A549 (cell line): ENCODE data around the gene KCTD1. TPM values are rescaled to one million over a fixed set of nuclear protein-coding genes. Genes with fewer than 3 reads are reported as not detected.

Source experiments
- ATAC-seq, 2 experiments: fragments of 200-7000 bp in 1 of 2; fragments of >200 bp in 1 of 2; cut with Nextera tagmentation in 1 of 2; cut with Tn5 transposase in 1 of 2; 3 replicates each; pipeline versions ENCODE4 v1.8.0 to v1.9.1; 2018 to 2020; ENCODE audit warnings: mild to moderate bottlenecking in 1 of 2, moderate library complexity in 1 of 2
- CTCF ChIA-PET: fragments of 300-600 bp; sonication (Branson Sonifier 250); formaldehyde crosslinking; extraction: SDS; loops from one replicate; lab custom pipeline; 2021; ENCODE audit warnings: antibody characterized with exemption, inconsistent platforms; lab: Yijun Ruan, JAX
- POLR2A ChIA-PET: fragments of 350-600 bp; formaldehyde crosslinking; extraction: SDS; loops from one replicate; lab custom pipeline; 2021; ENCODE audit warnings: antibody characterized with exemption, inconsistent platforms; lab: Yijun Ruan, JAX
- DNase-seq, 2 experiments: peaks; one replicate each; pipeline versions ENCODE4 v3.0.0 to v3.0.0-alpha.2; 2011 to 2016; ENCODE audit warnings: low read depth in 1 of 2, low spot score in 1 of 2
- FAIRE-seq: peaks from 2 replicates; lab custom pipeline; 2011; peaks lifted over from hg19 to GRCh38; lab: Jason Lieb, UNC
- H3K27ac ChIP-seq, 2 experiments: fragments of >200 bp; sonication (Bioruptor Twin); formaldehyde crosslinking; 3 replicates each; pipeline ENCODE4 v1.5.1; 2016 to 2017
- H3K4me1 ChIP-seq: fragments of >200 bp; sonication (Bioruptor Twin); formaldehyde crosslinking; 3 replicates; pipeline ENCODE4 v1.6.1; 2016
- H3K4me2 ChIP-seq: fragments of >200 bp; sonication (Bioruptor Twin); formaldehyde crosslinking; 3 replicates; pipeline ENCODE4 v1.6.1; 2016
- H3K4me3 ChIP-seq: fragments of >200 bp; sonication (Bioruptor Twin); formaldehyde crosslinking; 3 replicates; pipeline ENCODE4 v1.5.1; 2016
- H3K9me3 ChIP-seq: fragments of >200 bp; sonication (Bioruptor Twin); formaldehyde crosslinking; 3 replicates; pipeline ENCODE4 v1.6.1; 2016
- CBX8 ChIP-seq: fragments of 200-600 bp; sonication (generic); IDR thresholded peaks from 2 replicates; pipeline ENCODE4 v1.6.1; 2016
- CEBPB ChIP-seq, 2 experiments: fragments of >200 bp in 1 of 2; sonication (Bioruptor Twin) in 1 of 2; formaldehyde crosslinking in 1 of 2; IDR thresholded peaks; 2 replicates each; pipeline ENCODE4 v1.6.1; 2012 to 2016
- EHF ChIP-seq: fragments of 250-450 bp; sonication (Bioruptor Pico); IDR thresholded peaks from 2 replicates; pipeline ENCODE4 v1.5.0; 2020; ENCODE audit warnings: mild to moderate bottlenecking
- FOSL2 ChIP-seq, 2 experiments: fragments of 450-650 bp in 1 of 2; fragments of >200 bp in 1 of 2; sonication (Bioruptor Twin) in 1 of 2; formaldehyde crosslinking; IDR thresholded peaks; 2 replicates each; pipeline versions ENCODE4 v1.5.0 to v1.6.1; 2016 to 2020; ENCODE audit warnings: mild to moderate bottlenecking in 1 of 2, moderate library complexity in 1 of 2
- FOXS1 ChIP-seq: fragments of 250-450 bp; sonication (Bioruptor Pico); IDR thresholded peaks from 2 replicates; pipeline ENCODE4 v1.5.0; 2020; ENCODE audit warnings: mild to moderate bottlenecking, moderate library complexity
- JUN ChIP-seq, 2 experiments: fragments of >200 bp; sonication (Bioruptor Twin); formaldehyde crosslinking; IDR thresholded peaks; 2 replicates in 1 of 2; 3 replicates in 1 of 2; pipeline ENCODE4 v1.6.1; 2016 to 2017
- JUNB ChIP-seq: fragments of >200 bp; sonication (Bioruptor Twin); formaldehyde crosslinking; IDR thresholded peaks from 2 replicates; pipeline ENCODE4 v1.6.1; 2016
- MAFK ChIP-seq: fragments of 450-650 bp; IDR thresholded peaks from 2 replicates; pipeline ENCODE4 v1.6.1; 2014; ENCODE audit not compliant: partially characterized antibody
- MAZ ChIP-seq: fragments of 150-350 bp; IDR thresholded peaks from 2 replicates; pipeline ENCODE4 v1.6.1; 2014; ENCODE audit warnings: antibody characterized with exemption, low read depth, low read length, borderline replicate concordance
- NFE2L2 ChIP-seq: fragments of 150-350 bp; conservative IDR thresholded peaks from 2 replicates; pipeline ENCODE4 v1.6.1; 2014; ENCODE audit warnings: low read length
- NR3C1 ChIP-seq: fragments of >200 bp; sonication (Bioruptor Twin); formaldehyde crosslinking; IDR thresholded peaks from 3 replicates; pipeline ENCODE4 v1.6.1; 2017
- POLR2A ChIP-seq: IDR thresholded peaks from 2 replicates; pipeline ENCODE4 v1.6.1; 2012; ENCODE audit warnings: mild to moderate bottlenecking, low read length
- RAD21 ChIP-seq, 2 experiments: fragments of >200 bp in 1 of 2; sonication (Bioruptor Twin) in 1 of 2; formaldehyde crosslinking in 1 of 2; IDR thresholded peaks in 1 of 2; conservative IDR thresholded peaks in 1 of 2; 2 replicates in 1 of 2; 3 replicates in 1 of 2; pipeline ENCODE4 v1.6.1; 2012 to 2018; ENCODE audit warnings: inconsistent platforms in 1 of 2
- RARB ChIP-seq: fragments of 250-450 bp; sonication (Bioruptor Pico); IDR thresholded peaks from 2 replicates; pipeline ENCODE4 v1.8.0; 2021; ENCODE audit warnings: mild to moderate bottlenecking, moderate library complexity
- RCOR1 ChIP-seq: fragments of 150-350 bp; IDR thresholded peaks from 2 replicates; pipeline ENCODE4 v1.6.1; 2014; ENCODE audit warnings: antibody characterized with exemption, low read length, low read depth
- SREBF2 ChIP-seq: fragments of 450-650 bp; IDR thresholded peaks from 2 replicates; pipeline ENCODE4 v1.6.1; 2014; ENCODE audit warnings: mild to moderate bottlenecking, moderate library complexity
- TP53 ChIP-seq: fragments of 250-450 bp; sonication (Bioruptor Pico); IDR thresholded peaks from 2 replicates; pipeline ENCODE4 v1.5.0; 2021; ENCODE audit warnings: mild to moderate bottlenecking, moderate library complexity
- WGBS: methylation state at CpG from one replicate; pipeline ENCODE4 v1.1.6; 2017; ENCODE audit errors: missing lambda C conversion rate; 5-methylcytosine and 5-hydroxymethylcytosine counted together
- polyA plus RNA-seq, 4 experiments: library from polyadenylated mRNA; depleted of rRNA in 3 of 4; stranded (reverse); fragments of >200 nt; fragmentation: RNase III in 1 of 4; extraction: RNeasy Plus Mini Kit Qiagen cat#74134 plus additional on column Dnase treatment in 1 of 4; gene quantifications; 2 replicates in 3 of 4; 3 replicates in 1 of 4; pipeline ENCODE4 v1.2.3, GENCODE V29; 2011 to 2017
- TF ChIP-seq, protein P1 (sequence below): IDR thresholded peaks from 2 replicates; pipeline ENCODE4 v1.6.1; 2012; ENCODE audit warnings: low read depth, borderline replicate concordance
- TF ChIP-seq, protein P2 (sequence below): fragments of >200 bp; sonication (Bioruptor Twin); formaldehyde crosslinking; IDR thresholded peaks from 2 replicates; pipeline ENCODE4 v1.6.1; 2016
- TF ChIP-seq, protein P3 (sequence below): fragments of >200 bp; sonication (Bioruptor Twin); formaldehyde crosslinking; IDR thresholded peaks from 3 replicates; pipeline ENCODE4 v1.5.1; 2016

KCTD1 gene
- polyA plus RNA-seq, 2 of the 4 experiments (the other 2 are of a cell fraction), result 26.1 to 32.1 TPM

- ATAC-seq (no peak), FAIRE-seq (no peak), DNase-seq (no peak)
- no peak for TF ChIP-seq JUNB
- TF ChIP-seq TP53 (CRISPR knock-in tag), result no peak
- no peak for TF ChIP-seq FOSL2 (IDR thresholded peaks at IDR 0.05)
- no peak for TF ChIP-seq FOSL2 (CRISPR knock-in tag; IDR thresholded peaks at IDR 0.05)
- no peak for TF ChIP-seq SREBF2
- TF ChIP-seq EHF, result no peak
- no peak for TF ChIP-seq POLR2A
- TF ChIP-seq RAD21 (conservative IDR thresholded peaks at IDR 0.05 in 1 of 2, IDR thresholded peaks at IDR 0.05 in 1 of 2), result no peak
- no peak for TF ChIP-seq JUN (IDR thresholded peaks at IDR 0.05)
- TF ChIP-seq MAFK, result no peak
- TF ChIP-seq NR3C1, result no peak
- TF ChIP-seq, protein P1, sequence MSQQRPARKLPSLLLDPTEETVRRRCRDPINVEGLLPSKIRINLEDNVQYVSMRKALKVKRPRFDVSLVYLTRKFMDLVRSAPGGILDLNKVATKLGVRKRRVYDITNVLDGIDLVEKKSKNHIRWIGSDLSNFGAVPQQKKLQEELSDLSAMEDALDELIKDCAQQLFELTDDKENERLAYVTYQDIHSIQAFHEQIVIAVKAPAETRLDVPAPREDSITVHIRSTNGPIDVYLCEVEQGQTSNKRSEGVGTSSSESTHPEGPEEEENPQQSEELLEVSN, result no peak
- TF ChIP-seq, protein P2, sequence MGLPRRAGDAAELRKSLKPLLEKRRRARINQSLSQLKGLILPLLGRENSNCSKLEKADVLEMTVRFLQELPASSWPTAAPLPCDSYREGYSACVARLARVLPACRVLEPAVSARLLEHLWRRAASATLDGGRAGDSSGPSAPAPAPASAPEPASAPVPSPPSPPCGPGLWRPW, result no peak
- TF ChIP-seq RCOR1, result no peak
- TF ChIP-seq, protein P3, sequence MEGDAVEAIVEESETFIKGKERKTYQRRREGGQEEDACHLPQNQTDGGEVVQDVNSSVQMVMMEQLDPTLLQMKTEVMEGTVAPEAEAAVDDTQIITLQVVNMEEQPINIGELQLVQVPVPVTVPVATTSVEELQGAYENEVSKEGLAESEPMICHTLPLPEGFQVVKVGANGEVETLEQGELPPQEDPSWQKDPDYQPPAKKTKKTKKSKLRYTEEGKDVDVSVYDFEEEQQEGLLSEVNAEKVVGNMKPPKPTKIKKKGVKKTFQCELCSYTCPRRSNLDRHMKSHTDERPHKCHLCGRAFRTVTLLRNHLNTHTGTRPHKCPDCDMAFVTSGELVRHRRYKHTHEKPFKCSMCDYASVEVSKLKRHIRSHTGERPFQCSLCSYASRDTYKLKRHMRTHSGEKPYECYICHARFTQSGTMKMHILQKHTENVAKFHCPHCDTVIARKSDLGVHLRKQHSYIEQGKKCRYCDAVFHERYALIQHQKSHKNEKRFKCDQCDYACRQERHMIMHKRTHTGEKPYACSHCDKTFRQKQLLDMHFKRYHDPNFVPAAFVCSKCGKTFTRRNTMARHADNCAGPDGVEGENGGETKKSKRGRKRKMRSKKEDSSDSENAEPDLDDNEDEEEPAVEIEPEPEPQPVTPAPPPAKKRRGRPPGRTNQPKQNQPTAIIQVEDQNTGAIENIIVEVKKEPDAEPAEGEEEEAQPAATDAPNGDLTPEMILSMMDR, result no peak
- no peak for TF ChIP-seq NFE2L2
- Histone ChIP-seq H3K4me2 (no peak overlapping the region), H3K27ac (no peak overlapping the region), H3K4me3 (no peak overlapping the region), H3K9me3 (no peaks in the 10 kb centered on the region), H3K4me1 (peaks cover 18% of the 10 kb centered on the region)
- ChIA-PET POLR2A (no interaction called here), CTCF (no interaction called here)
- 90% methylated on average over 4 of the region's 4 CpGs for WGBS
Measured at GRCh38 chr18:26551695-26552081, 3.3 kb upstream of the KCTD1 start.

DNA sequence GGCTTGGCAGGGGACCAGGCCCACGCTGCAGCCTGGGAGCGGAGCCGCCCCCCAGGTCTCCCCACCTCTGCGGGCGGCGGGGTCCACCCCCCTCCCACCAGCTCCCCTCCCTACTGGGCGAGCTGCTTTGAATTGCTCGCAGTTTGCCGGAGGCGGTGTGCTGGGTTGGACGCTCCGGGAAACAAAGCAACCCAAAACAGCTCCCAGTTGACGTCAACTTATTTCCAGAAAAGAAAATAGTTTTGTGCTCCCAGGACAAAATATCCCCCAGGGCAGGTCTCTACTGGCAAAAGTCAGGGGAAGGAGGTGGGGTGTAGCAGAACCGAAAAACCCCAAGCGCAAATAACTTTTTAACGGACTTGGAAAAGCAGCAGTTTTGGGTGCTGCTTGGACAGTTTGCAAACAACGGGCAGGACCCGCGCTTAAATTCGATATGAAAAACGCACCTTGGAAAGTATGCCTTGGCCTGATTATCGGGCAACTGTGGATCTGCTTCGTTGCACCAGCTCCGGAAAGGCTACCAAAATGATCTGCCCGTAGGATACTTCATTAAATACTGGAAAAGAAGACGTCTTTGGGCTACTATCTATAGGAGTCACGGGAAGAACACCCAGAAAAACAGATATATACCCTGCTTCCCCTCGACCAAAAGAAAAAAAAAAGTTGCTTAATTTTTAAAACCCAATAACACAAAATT lies 2.8 kb upstream of the KCTD1 start:
- Histone ChIP-seq H3K4me3 (no peak overlapping the region), H3K4me1 (peaks cover 13% of the 10 kb centered on the region), H3K9me3 (no peaks in the 10 kb centered on the region), H3K27ac (peak overlapping the region in 1 of 2 experiments; percentile 100; a peak in 3 of 6 replicates), H3K4me2 (no peak overlapping the region)
- POLR2A ChIA-PET, result no interaction called here
- no peak for DNase-seq
- CTCF ChIA-PET, result interaction anchor here (1.1 kb wide), 1 partner anchor 70 kb away, joined by 3 read pairs; no protein-coding TSS in a partner anchor
- TF ChIP-seq RARB (CRISPR knock-in tag), result no peak
- ATAC-seq, result no peak
- no peak for FAIRE-seq
- 97% methylated on average over 16 of the region's 28 CpGs for whole genome bisulfite sequencing

GRCh38 chr18:26549263-26550094 lies 1.1 kb upstream of the KCTD1 start:
- Histone ChIP-seq H3K27ac (peak overlapping the region; percentile 99 to 100), H3K4me1 (peaks cover 12% of the 10 kb centered on the region; the same call in 2 of the 3 replicates), H3K4me2 (peak overlapping the region; percentile 81), H3K9me3 (no peaks in the 10 kb centered on the region), H3K4me3 (peak overlapping the region; percentile 91)
- TF ChIP-seq POLR2A (peak; percentile 26), FOSL2 (IDR thresholded peaks at IDR 0.05) (no peak), FOSL2 (CRISPR knock-in tag; IDR thresholded peaks at IDR 0.05) (no peak), MAZ (no peak), EHF (0 out of 2 replicates have a peak, but pooled peaks have one; percentile 27), JUN (IDR thresholded peaks at IDR 0.05) (peak in 1 of 2 experiments; percentile 24; a peak in 2 of 5 replicates), FOXS1 (CRISPR knock-in tag) (no peak), CEBPB (IDR thresholded peaks at IDR 0.05) (no peak), CBX8 (no peak)
- TF ChIP-seq, protein P1, result peak; percentile 68
- no peak for FAIRE-seq
- POLR2A ChIA-PET, result interaction anchor here (0.6 to 2.7 kb wide), 10 partner anchors 10 to 107 kb away, joined by 3 to 16 read pairs (median 4); no protein-coding TSS in a partner anchor
- CTCF ChIA-PET, result interaction anchor here (0.7 to 2.3 kb wide), 7 partner anchors 22 to 181 kb away, joined by 3 to 9 read pairs (median 5); no protein-coding TSS in a partner anchor
- DNase-seq, result peak; percentile 33 to 72
- WGBS, result 2% methylated on average over 17 of the region's 71 CpGs
- peak; percentile 52 to 75 for ATAC-seq
